A172 (cell line): ENCODE data around the gene KCNQ1. TPM values are rescaled to one million over a fixed set of nuclear protein-coding genes. Genes with fewer than 3 reads are reported as not detected.
A peak's percentile ranks its signal among the peaks of the same experiment; 100 is the strongest.

ENCODE experiments used
- DNase-seq: peaks from one replicate; pipeline ENCODE4 v3.0.0-alpha.2; 2015; ENCODE audit warnings: low spot score
- total RNA-seq: library from RNA; depleted of rRNA; stranded (reverse); fragments of >200 nt; shearing (Covaris generic); gene quantifications from 2 replicates; pipeline ENCODE4 v1.2.3, GENCODE V29; 2014; rRNA removed

KCNQ1 gene
- total RNA-seq, 1 experiment from 2014 or later, result 3.5 TPM

DNA sequence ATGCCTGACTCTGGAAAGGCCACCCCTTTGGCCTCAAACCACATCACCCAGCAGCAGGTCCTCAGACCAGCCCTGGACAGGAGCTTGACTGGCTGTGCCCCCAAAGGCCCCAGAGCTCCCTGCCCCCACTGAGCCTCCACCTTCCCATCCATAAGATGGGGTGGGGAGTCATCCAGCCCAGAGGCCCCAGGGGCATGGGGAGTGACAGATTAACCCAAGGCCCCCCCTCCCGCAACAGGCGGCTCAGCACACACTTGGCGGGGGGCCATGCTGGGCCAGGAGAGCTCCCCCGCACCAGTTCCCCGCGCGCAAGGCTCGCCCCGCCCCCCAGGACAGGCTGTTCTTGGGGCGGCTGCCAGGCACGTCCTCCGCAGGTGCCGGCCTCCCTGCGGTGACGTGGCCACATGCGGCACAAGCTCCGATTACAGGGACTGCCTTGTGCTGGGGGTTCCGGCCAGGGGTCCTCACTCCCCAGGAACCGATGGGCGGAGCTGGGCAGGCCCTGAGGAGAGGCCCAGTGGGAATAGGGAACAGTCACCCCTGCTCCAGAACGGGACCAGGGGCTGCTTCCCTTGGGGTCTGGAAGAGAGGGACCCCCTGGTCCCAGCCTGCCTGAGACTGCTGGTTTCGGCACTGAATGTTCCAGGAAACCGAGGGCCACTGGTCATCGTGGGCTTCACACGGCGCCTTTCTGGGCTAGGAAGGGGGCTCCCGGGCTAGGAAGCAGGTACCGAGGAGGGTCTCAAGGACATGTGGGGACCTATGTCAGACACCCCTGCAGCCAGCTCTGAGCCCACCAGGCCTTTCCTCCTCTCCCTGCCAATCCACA lies 445.9 kb downstream of the KCNQ1 start:
- no peak for DNase-seq

DNA sequence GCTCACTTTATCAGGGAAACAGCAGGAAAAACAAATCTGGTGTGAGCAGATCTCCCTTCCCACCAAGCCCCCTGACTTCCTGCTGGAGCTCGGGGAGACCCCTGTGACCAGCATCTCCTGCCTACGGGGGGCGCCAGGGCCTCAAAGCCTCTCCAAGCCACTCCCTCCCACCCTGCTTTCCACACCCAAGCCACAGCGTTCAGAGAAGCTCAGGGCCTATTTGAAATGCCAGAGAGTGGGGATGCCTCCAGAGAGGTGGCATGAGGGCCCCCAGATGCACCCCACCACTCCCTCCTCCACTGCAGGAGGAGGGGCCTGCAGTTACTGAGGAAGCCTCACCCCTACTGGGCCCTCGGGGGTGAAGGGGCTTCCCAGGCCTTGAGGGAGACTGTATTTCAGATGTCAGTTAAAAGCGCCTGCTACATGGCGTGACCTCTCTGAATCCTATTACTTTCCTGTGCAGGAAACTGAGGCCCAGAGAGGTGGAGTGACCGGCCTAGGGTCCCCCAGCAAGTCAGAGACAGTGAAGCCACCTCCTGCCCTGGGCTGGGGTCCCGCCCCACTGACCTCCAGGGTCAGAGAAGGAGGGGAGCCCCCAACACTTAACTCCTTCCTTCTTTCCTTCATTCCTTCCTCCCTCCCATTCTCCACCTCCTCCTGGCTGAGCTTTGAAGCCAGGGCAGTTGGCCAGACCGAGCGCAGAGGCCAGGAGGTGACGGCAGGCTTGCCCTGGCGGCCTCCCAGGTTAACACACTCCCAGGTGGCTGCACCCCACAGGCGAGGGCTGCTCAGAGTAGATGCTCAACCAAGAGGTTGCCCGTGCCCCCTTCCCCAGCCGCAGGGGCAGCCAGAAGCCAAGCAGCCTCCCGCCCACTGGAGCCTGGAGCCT lies 446.8 kb downstream of the KCNQ1 start:
- peak; percentile 63 for DNase-seq

DNA sequence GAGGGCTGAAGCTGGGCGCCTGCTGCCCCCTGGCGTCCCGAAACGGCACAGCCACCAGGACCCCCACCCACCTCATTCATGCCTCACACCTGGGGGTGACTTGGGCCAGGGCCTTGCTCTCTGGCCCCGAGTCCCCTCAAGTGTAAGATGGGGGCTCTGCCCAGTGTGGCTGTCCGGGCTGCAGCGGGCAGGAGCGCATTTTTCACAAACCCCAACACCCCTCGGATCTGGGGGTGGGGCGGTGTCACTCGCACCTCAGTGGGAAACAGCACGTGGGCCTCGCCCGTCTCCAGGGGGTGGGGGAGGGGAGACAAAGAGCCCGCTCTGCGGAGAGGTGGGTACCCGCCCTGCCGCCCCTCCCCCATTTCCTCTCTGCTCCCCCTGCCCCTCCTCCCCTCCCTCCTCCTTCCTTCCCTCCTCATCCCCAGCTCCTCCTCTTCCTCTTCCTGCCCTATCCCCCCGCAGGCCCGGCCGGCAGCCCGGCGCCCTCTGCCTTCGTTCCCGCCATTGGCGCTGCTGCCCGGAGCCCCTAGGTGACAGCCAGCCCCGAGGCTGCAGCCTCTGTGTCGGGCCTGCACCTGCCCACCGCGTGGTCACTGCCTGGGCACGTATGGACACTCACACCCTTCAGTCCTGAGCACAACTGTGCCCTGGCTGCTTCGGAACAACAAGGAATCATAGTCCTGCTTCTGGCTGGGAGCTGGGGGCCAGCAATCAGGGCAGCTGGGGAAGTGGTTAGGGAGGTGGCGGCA lies 447.6 kb downstream of the KCNQ1 start:
- DNase-seq, result peak; percentile 73

DNA sequence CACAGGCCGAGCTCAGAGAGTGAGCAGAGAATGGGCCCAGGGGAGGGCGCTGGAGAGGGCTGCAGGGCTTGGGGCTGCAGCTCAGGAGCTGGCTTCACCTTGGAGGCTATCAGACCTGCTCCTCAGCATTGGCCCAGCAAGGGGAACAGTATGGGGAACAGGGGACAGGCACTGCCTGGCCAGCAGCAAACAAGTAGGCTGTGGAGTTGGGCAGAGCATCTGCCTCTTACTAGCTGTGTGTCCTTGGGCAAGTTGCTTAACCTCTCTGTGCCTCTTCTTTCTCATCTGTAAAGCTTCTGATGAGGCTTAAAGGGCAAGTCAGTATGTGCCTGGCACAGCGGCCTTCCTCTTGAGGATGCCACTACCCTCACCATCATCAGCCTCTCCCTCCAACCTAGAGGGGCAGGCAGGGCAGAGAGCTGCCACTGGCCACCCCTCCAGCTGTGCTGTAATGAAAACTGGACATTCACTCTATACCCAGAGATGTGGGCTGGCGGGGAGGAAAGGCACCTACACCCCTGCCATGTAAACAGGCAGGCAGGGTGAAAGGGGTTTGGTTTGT lies 448.2 kb downstream of the KCNQ1 start:
- no peak for DNase-seq

DNA sequence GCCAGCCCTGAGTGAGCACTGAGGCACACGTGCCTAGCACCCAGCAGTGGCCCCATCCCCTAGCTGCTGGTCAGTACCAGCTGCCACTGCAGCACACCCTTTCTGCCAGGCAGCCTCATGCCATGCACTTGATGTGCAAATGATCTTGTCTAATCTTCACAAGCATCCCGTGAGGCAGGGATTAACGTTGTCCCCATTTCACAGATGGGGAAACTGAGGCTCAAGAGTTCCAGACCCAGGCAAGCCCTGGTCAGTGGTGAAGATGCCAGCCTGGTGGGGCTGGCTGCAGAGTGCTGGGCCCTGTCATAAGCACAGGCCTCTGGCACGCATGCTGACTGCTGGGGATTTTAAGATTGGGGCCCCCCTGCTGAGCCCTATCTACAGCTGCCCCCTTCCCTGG lies 449.1 kb downstream of the KCNQ1 start:
- DNase-seq, result no peak

DNA sequence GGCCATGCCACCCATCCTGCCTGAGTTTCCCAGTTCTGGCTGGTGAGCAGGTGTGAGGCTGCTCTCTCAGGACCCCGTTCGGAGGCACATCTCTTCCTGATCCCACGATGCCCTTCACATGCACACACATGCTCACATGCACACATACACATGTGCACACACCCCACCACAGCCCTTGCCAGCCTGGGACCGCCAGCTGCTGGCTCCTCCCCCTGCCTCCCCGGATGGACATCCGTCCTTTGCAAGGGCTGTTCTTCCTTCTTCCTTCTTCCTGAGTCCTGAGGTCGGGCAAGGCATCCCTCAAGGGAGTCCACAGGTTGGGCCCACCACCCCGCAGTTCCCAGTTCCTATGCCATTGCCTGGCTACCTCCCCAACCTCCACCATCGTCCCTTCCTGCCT lies 451.2 kb downstream of the KCNQ1 start:
- no peak for DNase-seq

DNA sequence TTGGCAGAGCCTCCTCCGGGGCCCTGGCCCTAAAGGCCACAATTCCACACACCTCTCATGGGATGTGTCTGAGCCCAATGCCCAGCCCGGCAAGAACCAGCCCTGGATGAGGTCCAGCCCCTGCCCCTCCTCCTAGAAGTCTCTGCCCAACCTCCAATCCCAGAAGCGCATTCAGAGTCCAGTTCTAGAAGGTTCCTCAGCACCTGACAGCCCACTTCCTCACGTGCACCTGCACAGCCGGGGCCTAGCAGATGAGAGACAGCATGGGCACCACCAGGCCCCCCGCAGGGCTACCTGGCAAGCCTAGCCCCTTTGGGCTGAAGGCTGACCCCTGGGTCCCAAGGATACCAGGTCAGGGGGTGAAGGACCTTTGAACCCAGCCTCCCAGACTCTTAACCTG lies 452.2 kb downstream of the KCNQ1 start:
- DNase-seq, result no peak

DNA sequence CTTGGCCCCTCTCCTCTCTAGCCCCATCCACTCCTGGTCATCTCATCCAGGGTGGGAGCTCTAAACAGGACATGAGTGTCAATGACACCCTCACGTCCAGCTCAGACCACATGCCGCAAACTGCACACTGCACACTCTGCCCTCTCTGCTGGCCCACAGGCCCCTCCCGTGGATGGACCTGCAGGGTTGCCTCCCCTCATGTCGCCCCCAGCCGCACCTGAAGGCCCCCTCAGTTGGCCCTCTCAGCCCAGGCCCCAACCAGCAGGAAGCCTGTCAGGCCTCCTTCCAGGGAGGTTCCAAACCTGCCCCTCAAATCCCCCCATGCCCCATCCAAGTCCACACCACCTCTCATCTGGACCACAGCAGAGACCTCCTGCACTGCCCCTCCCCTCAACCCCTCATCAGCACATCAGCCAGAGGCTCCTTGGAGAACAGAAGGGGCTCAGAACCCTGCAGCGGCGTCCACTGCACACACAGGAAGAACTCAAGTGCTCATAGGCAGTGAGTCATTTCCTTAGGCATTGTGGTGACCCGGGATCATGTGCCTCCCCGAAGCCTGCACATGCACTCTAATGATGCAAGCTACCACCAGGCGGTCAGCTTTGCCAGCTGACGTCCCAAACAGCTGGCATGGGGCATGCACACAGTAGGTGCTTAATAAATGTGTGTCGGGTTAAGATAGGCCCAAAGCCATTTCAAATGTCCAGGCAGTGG lies 453.7 kb downstream of the KCNQ1 start:
- peak; percentile 96 for DNase-seq

Other genes with a start within 250 kb of the KCNQ1 start
- gene ASCL2, start 174.4 kb upstream of the KCNQ1 start, total RNA-seq, result not detected in 2 replicates
- gene C11orf21, start 143.1 kb upstream of the KCNQ1 start, total RNA-seq, result 2.0 and 2.8 TPM in 2 replicates
- 13.3 and 16.9 TPM in 2 replicates for gene TSPAN32, start 143.0 kb upstream of the KCNQ1 start, total RNA-seq
- 288 and 342 TPM in 2 replicates for gene CD81, start 67.7 kb upstream of the KCNQ1 start, total RNA-seq
- 69.7 and 99.8 TPM in 2 replicates for gene TSSC4, start 44.3 kb upstream of the KCNQ1 start, total RNA-seq
- not detected in 2 replicates for gene TRPM5, start 494 bp upstream of the KCNQ1 start, total RNA-seq